Measurements from ENCODE around the gene GABRG3.
"Not testable (repeated sequence)": the region's sequence is repeated elsewhere in the genome, so short reads cannot be mapped to it uniquely, and the experiment has no call there.

The GABRG3 gene

GRCh38 chr15:27341780-27342343 is 370.9 kb downstream of the GABRG3 start:
- DNase-seq (ENCODE audit: low spot score), result no peak

DNA sequence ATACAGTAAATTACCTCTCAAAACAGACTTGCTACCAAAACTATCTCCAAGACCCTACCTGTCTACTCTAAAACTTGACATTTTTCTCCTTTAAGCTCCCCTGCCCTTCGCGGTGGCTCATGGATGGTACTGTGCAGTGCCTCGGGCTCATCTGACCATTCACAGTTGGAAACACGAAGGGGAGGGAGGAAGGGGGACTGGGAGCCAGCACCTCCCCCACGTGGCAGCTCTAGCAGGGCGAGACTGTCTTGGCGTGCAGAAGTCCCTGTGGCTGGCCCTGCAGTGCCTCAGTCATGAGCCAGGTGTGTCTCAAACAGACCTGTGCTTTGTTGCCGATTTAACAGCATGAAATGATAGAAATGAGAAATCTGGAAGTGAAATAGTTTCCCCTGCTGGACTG is 372.0 kb downstream of the GABRG3 start:
- DNase-seq (ENCODE audit: low spot score), result no peak

- DNase-seq (ENCODE audit: low spot score), result no peak
Observed at GRCh38 chr15:27352136-27352535, 381.2 kb downstream of the GABRG3 start.

GRCh38 chr15:27353856-27354255 is 382.9 kb downstream of the GABRG3 start:
- DNase-seq (ENCODE audit: low spot score), result no peak

DNA sequence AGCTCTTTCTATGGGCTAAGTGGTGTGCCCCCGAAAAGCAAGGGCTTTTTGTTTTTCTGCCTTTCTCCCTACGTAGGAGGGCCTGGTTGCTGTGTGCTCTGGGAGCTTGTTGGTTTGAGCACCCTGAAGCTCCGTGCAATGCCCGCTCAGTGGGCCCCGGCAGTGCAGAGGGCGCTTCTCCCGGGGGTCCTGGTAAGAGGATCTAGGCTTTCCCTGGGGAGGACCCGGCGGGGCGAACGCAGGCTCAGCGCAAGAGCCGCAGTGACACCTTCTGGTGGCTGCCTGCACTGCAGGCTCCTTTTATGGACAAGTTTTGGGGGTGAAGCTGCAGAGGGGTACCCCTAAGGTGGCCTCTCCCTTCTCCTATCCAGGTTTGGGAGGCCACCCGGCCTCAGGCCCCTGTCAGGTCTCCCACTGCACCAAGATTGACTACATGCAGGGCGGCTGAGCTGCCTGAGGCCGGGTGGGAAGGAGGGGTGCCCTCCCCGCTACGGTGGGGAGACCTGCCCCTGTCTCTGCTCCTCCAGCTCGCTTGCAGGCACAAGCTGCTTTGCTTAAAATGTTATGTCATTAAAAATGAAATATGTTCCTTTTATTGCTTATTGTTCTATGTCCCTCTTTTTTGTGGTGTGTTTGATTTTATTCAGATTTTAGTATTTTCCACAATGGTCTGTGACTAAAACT is 387.9 kb downstream of the GABRG3 start:
- no peak for DNase-seq (ENCODE audit: low spot score)

DNA sequence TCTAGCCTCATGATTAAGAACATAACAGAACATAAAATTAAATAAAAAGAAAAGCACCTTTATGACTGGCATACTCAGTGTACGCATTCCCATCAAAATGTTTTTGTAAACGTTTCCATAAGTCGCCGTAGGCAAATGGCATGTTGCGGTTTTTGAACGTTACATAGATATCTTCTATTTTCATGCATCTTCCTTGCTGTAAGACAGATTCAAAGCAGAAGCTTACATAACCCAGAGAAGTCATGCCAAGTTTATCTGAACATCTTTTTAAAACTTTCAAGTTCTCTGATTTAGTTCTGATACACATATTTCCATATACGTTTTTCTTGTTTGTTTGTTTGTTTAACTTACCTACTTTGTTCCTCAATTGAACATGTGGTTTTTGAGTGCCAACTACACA is 388.6 kb downstream of the GABRG3 start:
- DNase-seq (ENCODE audit: low spot score), result no peak

- DNase-seq (ENCODE audit: low spot score), result no peak
Observed at GRCh38 chr15:27360316-27360715, 389.3 kb downstream of the GABRG3 start.

- no peak for DNase-seq (ENCODE audit: low spot score)
Observed at GRCh38 chr15:27361438-27361837, 390.5 kb downstream of the GABRG3 start.

DNA sequence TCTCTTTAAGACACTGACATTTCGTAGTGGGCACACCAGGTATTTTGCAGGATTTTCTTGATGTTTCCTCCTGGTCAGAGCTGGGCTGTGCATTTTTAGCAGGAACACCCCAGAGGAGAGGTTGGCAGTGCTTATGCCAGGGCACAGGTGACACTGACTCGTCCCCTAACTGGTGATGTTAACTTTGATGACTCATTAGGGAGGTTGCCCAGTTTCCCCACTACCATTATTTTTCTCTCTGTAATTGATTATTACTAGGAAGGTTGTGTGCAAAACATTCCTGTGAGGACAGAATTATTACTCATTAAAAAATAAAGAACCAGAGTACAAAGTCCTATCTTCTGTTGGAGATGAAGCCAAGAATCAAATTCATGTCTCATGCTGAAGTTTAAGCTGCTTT is 394.5 kb downstream of the GABRG3 start:
- no peak for DNase-seq (ENCODE audit: low spot score)

- not testable (repeated sequence) for DNase-seq (ENCODE audit: low spot score)
Observed at GRCh38 chr15:27377391-27377790, 406.4 kb downstream of the GABRG3 start.

GRCh38 chr15:27382361-27383025 is 411.5 kb downstream of the GABRG3 start:
- no peak for DNase-seq (ENCODE audit: low spot score)

GRCh38 chr15:27383726-27384125 is 412.7 kb downstream of the GABRG3 start:
- no peak for DNase-seq (ENCODE audit: low spot score)

DNA sequence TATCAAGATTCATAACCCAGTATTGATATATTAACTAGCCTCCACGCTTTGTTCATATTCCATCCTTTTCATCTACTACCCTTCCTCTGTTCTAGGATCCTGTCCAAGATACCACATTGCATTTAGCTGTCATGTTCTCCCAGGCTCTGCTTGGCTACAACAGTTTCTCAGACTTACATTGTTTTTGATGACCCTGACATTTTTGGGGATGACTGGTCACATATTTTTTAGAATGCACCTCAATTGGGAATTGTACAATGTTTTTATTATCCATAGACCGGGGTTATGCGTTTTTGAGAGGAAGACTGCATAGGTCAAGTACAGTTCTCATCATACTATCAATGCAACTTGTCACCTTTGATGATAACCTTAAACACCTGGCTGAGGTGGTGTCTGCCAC is 421.2 kb downstream of the GABRG3 start:
- no peak for DNase-seq (ENCODE audit: low spot score)

DNA sequence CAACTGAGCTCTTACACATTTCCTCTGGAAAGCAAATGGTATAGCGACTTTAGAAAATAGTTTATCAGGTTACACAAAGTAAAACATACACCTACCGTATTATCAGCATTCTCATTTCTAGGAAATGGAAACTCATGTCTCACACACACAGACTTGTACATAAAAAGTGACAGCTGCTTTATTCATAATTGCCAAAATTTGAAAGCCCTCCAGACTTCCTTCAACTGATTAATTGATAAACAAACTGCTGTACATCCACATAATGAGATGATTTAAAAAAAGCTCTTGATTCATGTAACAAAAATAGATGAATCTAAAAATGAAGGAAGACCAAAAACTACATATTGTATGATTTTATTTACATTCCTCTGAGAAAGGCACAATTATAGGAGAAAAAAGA is 425.5 kb downstream of the GABRG3 start:
- no peak for DNase-seq (ENCODE audit: low spot score)

DNA sequence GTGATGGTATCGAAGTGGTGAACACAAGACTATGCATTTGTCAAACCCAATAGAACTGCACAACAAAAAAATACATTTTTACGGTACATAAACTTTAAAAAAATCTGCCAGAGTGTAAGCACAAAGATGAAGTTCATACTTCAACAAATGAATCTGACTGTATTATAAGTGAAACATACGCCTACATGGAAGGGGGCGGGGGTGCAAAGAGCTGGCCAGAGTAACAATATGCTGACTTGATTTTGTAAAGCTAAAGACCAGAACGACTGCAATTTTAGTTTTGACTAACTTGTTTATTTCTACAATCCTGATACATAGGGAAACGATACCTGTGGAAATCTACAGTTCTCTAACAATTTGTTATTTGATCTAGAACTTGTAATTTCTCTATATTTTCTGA is 426.0 kb downstream of the GABRG3 start:
- no peak for DNase-seq (ENCODE audit: low spot score)

DNA sequence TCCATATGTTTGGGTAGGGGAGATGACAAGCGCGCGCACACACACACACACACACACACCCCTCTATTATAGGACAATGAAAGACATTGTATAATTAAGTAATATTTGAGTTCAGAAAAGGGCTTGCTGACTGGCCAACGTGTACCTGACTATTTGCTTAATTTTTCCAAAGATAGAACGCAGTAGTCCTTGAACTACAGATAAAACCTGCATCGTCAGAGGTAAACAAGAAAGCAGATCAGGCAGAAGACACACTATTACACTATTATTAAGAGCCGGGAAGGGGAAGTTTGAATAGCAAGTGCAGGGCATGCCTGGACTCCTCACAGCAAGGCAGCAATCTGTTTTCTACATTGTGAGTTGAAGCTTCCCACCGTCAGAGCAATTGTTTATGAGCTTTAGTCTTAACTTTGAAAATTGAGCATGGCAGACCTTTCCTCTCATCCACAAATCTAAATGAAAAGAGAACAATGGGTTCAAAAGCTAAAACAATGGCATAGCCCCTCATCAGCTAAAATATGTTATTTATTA is 427.7 kb downstream of the GABRG3 start:
- DNase-seq (ENCODE audit: low spot score), result no peak

DNA sequence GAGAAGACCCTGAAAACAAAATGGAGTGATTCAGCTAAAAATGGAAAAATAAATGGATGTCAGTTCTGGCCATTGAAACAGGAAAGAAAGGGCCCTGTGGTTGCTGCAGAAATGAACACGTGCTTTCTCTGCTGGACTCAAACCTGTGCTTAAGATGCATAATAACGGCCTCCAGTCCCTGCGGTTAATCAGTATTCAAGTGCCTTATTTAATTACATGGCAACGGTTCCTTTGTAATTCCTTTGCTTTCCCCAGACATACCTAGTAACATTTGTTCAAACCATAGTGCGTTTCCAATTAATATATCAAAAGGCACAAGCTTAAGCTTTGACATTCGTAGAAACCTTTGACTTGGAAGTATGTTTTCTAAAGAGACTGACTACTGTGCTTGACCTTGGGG is 428.3 kb downstream of the GABRG3 start:
- no peak for DNase-seq (ENCODE audit: low spot score)

- no peak for DNase-seq (ENCODE audit: low spot score)
Observed at GRCh38 chr15:27401471-27401870, 430.5 kb downstream of the GABRG3 start.

DNA sequence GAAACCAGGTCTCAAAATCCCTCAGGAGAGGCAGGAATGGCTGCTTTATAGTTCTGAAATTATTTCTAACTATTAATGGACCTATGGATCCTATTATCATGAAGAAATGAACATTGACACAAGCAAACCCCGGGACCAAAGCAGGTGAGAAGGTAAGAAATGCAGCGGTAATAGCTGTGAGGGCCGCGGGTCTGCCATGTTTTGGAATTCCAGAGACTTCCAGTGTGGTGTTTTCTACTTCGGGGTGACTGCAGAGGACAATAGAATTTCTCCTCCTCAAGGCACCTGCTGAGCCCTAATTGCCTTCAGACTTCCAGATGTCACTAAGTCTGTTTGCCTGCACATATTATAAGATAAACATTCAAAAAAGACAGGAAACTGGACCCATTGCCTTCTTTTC is 437.4 kb downstream of the GABRG3 start:
- DNase-seq (ENCODE audit: low spot score), result no peak

DNA sequence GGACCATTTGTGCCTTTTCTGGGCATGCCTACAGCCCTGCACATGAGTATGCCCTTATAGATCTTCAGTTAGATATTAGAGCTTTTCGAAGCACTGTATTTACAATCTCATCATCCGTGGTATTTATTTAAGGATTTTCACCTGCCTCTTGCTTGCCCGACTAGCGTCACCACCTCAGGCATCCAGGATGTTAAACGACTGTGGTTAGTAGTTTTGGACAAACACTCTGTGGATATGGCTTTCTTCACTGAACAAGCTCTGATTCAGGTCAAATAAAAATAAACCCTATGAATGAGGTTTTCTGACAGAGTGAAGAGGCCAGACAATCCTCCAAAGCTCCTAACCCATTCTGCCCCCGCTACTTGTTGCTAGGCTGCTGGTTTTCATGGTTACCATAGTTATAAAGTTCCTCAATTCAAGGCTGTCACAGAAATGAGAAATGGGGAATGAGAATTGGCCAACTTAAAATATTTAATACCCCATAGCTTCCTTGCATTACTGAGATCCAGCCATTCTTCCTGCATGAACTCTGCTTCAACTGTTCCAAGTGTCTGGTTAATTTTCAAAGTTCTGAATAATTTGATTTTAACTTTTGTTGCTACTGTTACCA is 440.1 kb downstream of the GABRG3 start:
- DNase-seq (ENCODE audit: low spot score), result no peak

DNA sequence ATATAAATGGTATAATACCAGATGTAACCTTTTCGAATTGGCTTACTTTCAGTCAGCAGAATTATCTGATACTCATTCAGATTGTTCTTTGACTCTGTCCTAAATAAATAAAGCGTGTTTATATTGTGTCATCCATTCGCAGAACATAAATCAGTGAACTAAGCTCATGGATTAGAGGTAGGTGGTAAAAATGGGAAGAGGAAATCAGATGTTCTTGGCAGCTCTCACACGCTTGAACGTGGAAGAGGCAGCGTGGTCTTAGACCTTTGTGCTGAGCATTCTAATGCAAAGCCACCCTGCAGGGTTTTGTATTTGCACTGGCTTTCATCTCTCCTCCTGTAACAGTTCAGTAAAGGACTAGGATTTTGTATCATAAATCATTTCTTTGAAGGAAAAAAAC is 441.4 kb downstream of the GABRG3 start:
- no peak for DNase-seq (ENCODE audit: low spot score)

GRCh38 chr15:27414168-27414870 is 443.3 kb downstream of the GABRG3 start:
- DNase-seq (ENCODE audit: low spot score), result no peak

Measured in hematopoietic multipotent progenitor cell treated with erythropoietin and hydrocortisone succinate and interleukin-3 and kit ligand, for 15 days (in vitro differentiated cells).